GM12892 (cell line): Measurements from ENCODE around the gene RPA3.
"Not testable (repeated sequence)": the region's sequence is repeated elsewhere in the genome, so short reads cannot be mapped to it uniquely, and the experiment has no call there.

Experiments
- DNase-seq: peaks from one replicate; pipeline ENCODE4 v3.0.0; 2011; ENCODE audit not compliant: insufficient read length
- FAIRE-seq: peaks from 2 replicates; lab custom pipeline; 2011; peaks lifted over from hg19 to GRCh38; lab: Jason Lieb, UNC
- POLR2A ChIP-seq: IDR thresholded peaks from 2 replicates; pipeline ENCODE4 v1.6.1; 2011; ENCODE audit warnings: low read depth, low read length, control low read depth
- POLR2AphosphoS5 ChIP-seq: IDR thresholded peaks from 2 replicates; pipeline ENCODE4 v1.6.1; 2011; ENCODE audit warnings: low read depth, low read length, control low read depth
- TAF1 ChIP-seq: IDR thresholded peaks from 2 replicates; pipeline ENCODE4 v1.6.1; 2011; ENCODE audit warnings: low read depth, mild to moderate bottlenecking, control low read depth, low read length, borderline replicate concordance

RPA3 gene

GRCh38 chr7:7668706-7669105 lies 49.7 kb downstream of the RPA3 start:
- TF ChIP-seq TAF1 (no peak), POLR2A (no peak), POLR2AphosphoS5 (no peak)
- no peak for DNase-seq
- no peak for FAIRE-seq

GRCh38 chr7:7667187-7667586 lies 51.2 kb downstream of the RPA3 start:
- DNase-seq (no peak), FAIRE-seq (no peak)
- no peak for TF ChIP-seq POLR2AphosphoS5
- no peak for TF ChIP-seq POLR2A
- no peak for TF ChIP-seq TAF1

- FAIRE-seq = no peak
- no peak for DNase-seq
These were observed 53.4 kb downstream of the RPA3 start for GRCh38 chr7:7665031-7665430.

GRCh38 chr7:7664291-7664690 lies 54.1 kb downstream of the RPA3 start:
- FAIRE-seq = peak; percentile 14
- TF ChIP-seq TAF1 (no peak), POLR2A (no peak), POLR2AphosphoS5 (no peak)
- DNase-seq = no peak

More at GRCh38 chr7:7665031-7665430, 53.4 kb downstream of the RPA3 start:
- no peak for TF ChIP-seq POLR2A
- TF ChIP-seq POLR2AphosphoS5 = no peak
- no peak for TF ChIP-seq TAF1

- DNase-seq = no peak
- no peak for FAIRE-seq
- TF ChIP-seq POLR2A (no peak), POLR2AphosphoS5 (no peak), TAF1 (no peak)
These were observed 55.9 kb downstream of the RPA3 start for GRCh38 chr7:7662527-7662926.

- not testable (repeated sequence) for FAIRE-seq, DNase-seq
These were observed 61.9 kb downstream of the RPA3 start for GRCh38 chr7:7656459-7656858.

- FAIRE-seq = no peak
- TF ChIP-seq POLR2AphosphoS5 (no peak), POLR2A (no peak), TAF1 (no peak)
- no peak for DNase-seq
These were observed 63.3 kb downstream of the RPA3 start for GRCh38 chr7:7654964-7655715.

- FAIRE-seq (no peak), DNase-seq (no peak)
- TF ChIP-seq TAF1 (no peak), POLR2AphosphoS5 (no peak), POLR2A (no peak)
These were observed 64.7 kb downstream of the RPA3 start for GRCh38 chr7:7653593-7654187.

GRCh38 chr7:7652798-7653540 lies 65.4 kb downstream of the RPA3 start:
- DNase-seq (no peak), FAIRE-seq (no peak)
- no peak for TF ChIP-seq POLR2A
- no peak for TF ChIP-seq POLR2AphosphoS5
- no peak for TF ChIP-seq TAF1

- DNase-seq (no peak), FAIRE-seq (no peak)
- TF ChIP-seq TAF1 (no peak), POLR2A (no peak), POLR2AphosphoS5 (no peak)
These were observed 66.9 kb downstream of the RPA3 start for GRCh38 chr7:7651479-7651878.

- FAIRE-seq (no peak), DNase-seq (no peak)
- TF ChIP-seq POLR2A = no peak
- no peak for TF ChIP-seq TAF1
- TF ChIP-seq POLR2AphosphoS5 = no peak
These were observed 67.7 kb downstream of the RPA3 start for GRCh38 chr7:7650682-7651206.
